GM18520 (cell line): ENCODE measurements around the gene SEPTIN3.
"Not testable (repeated sequence)": the region's sequence is repeated elsewhere in the genome, so short reads cannot be mapped to it uniquely, and the experiment has no call there.

Experiments used
- ATAC-seq: cut with Tn5 transposase; IDR thresholded peaks from one replicate; pipeline ENCODE4 v1.9.1; 2021; ENCODE audit not compliant: unreplicated experiment

The SEPTIN3 gene

DNA sequence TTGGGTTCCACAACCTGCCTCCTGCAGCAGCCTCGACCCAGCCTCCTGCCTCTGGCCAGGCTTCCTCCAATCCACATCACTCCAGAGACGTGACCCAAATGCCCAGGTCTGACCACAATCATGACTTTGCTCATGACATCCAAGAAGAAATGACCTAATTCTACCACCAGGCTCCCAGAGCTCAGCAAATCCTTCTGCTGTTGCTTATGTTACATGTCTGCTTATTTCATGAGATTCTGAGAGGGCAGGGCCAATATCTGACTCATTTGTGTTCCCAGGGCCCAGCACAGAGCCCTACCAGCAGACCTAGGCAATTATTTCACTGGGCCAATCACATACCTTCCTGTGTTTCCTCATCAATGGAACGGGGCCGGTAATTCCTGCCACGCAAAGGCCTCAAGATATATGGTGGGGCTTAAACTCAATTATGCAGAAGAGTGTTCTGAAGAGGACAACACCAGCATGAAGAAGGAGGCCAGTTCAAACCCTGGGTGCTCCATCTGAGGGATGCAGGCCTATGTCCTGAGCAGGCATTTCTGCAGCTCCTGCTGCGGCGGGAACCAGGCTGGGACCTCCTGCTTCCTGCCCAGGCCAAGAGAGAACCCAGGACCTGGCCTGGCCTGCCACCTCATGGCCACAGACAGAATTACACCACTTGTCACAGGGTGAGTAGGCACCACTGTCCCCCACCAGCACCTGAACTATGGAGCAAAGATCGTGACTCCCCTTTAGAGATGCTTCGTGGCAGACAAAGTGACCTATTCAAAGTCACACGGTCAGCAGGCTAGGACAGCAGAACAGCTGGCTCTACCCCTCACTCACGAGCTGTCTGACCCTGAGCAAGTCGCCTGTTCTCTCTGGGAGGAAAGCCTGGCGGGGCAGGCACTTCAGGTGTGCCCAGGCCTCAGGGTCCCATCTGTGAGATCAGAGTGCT, 28.1 kb upstream of the SEPTIN3 start:
- ATAC-seq, result peak; percentile 28

GRCh38 chr22:41943661-41944209, 25.5 kb upstream of the SEPTIN3 start:
- ATAC-seq, result no peak

DNA sequence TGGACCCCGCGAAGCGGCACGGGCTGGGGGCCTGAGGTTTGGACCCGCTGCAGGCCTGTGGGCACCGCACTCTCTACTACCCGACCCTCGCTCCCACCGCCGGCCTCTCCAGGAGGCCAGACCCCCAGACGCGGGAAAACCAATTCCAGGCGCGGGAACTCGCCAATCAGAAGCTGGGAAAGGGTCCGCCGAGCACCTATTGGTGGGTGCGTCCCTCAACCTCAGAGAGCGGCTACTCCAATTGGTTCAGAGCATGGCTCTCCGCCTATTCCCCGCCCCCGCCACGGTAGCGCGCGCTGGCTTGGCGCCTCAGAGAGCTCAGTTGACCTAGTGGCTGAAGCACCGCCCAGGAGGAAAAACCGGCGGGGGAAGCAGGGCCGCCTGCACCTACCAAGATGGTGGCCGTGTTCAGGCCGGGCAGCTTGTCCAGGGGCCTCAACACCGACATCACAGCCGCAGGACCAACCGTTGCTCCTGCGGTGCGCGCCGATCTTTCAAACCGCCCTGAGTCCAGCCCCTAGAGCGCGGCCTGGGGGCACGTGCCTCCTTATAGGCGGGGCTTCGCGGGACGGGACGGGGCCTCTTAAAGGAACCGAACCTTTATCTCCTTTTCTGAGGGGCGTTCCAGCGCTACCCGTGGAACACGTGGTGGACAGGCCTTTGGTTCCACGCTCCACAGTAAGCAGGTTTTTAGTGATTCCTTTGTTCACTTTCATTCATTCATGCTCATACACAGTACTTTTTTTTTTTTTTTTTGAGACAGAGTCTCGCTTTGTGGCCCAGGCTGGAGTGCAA, 22.4 kb upstream of the SEPTIN3 start, which contains the start of gene CENPM:
Gene CENPM (minus strand): TSS at position 524 of the 795 bp plus-strand sequence. CDS start 76 bp downstream, at position 448.
- ATAC-seq, result peak; percentile 70

DNA sequence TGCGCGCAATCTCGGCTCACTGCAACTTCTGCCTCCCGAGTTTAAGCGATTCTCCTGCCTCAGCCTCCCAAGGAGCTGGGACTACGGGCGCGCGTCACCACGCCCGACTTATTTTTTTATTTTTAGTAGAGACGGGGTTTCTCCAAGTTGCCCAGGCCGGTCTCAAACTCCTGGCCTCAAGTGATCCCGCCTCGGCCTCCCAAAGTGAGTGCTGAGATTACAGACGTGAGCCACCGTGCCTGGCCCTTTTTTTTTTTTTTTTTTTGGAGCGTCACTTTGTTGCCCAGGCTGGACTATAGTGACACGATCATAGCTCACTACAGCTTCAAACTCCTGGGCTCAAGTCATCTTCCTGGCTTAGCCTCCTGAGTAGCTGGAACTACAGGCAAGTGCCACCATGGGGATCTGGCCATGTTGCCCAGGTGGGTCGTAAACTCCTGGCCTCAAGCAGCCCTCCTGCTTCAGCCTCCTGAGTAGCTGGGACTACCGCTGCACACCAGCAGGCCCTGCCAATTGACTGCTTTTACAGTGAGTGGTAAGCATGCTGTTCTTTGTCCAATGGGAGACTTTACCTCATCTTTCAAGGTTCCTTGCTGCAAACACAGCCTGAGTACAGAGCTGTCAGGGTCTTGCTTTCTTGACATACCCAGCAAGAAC, 21.7 kb upstream of the SEPTIN3 start:
- no peak for ATAC-seq

DNA sequence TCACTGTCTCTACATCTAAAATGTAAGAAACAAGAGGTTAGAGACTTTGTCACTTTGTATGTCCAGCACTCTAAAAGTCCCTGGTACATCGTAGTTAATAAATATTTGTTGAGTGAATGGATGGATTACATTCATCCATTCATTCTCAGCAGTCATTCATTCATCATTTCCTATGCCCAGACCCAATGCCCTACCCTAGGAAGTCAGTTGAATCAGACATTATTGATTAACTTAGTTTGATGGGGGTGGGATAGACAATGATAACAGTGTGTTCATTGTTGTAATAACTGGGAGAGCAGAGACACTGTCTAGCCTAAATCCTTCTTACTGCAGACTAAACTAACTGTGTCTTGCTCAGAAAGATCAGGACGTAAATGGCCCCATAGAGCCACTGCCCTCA, 21.1 kb upstream of the SEPTIN3 start:
- ATAC-seq, result no peak

GRCh38 chr22:41948928-41949296, 20.3 kb upstream of the SEPTIN3 start:
- not testable (repeated sequence) for ATAC-seq

DNA sequence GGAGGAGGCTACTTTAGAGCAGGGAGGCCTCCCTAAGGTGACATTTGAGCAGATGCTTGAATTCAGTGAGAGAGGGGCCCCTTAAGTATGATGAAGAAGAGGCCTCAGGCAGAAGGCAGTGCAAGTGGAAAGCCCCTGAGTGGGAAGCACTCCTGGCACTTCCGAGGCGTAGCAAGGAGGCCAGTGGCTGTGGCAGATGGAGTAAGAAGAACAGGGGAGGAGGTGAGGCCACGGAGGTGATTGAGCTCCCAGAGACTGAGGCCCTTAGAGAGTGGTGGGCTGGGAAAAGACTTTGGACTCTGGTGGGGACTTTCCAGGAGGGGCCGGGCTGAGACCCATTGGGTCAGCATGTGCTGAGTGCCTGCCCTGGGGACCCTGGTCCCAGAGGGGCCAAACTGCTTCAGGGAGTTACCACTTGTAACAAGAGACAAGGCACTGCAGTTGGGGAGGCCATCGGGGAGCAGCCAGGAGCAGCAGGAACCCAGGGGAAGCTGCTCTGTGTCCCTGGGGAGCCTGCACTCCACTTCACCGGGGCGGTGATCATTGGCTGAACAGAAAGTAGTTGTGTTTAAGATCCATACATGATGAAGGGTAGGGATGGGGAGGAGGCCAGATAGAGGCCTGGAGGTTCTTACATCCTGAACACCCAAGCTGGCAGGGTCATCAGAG, 19.8 kb upstream of the SEPTIN3 start:
- ATAC-seq, result no peak

- no peak for ATAC-seq
Observed at GRCh38 chr22:41951898-41952474, 17.3 kb upstream of the SEPTIN3 start, which contains the start of gene SMIM45. Gene SMIM45 (plus strand): TSS chr22:41952150.

DNA sequence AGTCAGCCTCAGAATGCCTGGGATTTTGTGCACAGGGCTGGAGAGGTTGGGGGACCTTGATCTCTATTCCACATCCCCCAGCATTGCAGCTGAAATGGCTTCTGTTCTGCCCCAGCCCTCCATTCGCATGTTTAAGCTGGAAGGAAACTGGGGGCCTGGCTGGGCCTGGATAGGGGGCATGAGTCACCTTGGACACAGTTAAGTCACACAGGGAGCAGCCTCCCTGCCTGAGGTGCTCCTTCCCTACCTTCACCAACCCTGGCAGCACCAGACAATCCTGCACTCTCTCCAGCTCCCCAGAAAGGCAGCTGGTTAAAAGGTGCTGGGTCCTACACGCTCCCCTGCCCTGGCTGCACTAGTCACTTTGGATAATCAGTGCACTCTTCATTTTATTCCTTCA, 16.5 kb upstream of the SEPTIN3 start:
- ATAC-seq, result no peak

GRCh38 chr22:41957941-41958556, 11.2 kb upstream of the SEPTIN3 start:
- ATAC-seq, result no peak

DNA sequence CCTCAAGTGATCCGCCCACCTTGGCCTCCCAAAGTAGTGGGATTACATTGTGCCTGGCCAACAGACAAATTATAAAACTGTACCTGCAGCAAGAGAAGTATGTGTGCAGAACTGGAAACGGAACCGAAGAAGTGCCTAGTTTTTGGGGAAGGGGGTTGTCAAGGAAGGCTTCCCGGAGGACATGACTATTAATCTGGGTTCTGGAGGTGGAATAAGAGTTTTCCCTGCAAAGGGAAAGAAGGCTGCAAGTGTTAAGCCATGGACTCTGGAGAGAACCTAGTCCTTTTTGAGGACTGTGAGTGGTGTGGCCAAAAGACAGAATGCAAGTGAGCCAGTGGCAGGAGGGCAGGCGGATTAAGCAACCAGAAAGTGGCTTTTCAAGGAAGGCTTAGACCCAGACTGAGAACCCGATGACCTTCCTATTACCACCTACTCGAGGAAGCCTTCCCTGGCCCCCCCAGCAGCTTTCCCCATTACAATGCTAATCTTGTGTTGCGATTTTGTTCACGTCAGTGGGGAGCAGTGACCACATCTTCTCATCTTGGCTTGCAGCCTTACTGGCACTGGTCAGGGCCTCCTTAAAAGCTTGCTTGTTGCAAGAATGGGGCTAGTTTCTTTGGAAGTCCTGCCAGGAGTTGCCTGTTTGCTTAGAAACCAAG, 5.7 kb upstream of the SEPTIN3 start:
- ATAC-seq, result no peak

DNA sequence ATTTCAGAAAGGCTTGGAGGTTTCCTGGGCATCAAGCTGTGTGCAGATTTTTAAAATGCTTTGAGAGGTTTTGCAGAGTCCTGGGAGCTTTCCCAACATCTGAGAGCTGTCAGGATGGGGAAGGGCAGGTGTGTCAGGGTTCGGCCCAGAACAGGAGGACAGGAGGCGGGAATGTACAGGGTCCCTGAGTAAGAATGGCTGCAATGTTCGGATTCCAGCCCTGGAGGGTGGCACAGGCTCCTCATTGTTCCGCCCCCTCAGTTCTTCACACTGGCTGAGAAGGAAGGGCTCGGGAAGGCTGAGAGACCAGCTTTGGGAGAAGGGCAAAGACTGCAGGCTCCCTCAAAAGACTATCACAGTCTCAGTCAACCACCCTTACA, 5.1 kb upstream of the SEPTIN3 start:
- no peak for ATAC-seq

DNA sequence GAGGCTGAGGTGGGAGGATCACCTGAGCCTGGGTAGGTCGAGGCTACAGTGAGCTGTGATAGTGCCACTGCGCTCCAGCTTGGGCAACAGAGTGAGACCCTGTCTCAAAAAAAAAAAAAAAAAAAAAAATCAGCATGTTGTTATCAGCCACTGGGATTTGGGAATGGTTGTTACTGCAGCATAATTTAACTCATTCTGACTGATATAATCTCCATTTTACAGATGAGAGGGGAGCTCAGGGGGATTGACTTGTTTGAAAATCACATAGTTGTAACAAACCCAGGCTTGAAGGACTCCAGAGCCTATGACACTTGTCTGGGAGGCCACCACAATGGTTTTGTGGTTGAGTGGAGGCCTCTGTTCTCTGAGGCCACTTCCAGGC, 3.0 kb upstream of the SEPTIN3 start:
- no peak for ATAC-seq

DNA sequence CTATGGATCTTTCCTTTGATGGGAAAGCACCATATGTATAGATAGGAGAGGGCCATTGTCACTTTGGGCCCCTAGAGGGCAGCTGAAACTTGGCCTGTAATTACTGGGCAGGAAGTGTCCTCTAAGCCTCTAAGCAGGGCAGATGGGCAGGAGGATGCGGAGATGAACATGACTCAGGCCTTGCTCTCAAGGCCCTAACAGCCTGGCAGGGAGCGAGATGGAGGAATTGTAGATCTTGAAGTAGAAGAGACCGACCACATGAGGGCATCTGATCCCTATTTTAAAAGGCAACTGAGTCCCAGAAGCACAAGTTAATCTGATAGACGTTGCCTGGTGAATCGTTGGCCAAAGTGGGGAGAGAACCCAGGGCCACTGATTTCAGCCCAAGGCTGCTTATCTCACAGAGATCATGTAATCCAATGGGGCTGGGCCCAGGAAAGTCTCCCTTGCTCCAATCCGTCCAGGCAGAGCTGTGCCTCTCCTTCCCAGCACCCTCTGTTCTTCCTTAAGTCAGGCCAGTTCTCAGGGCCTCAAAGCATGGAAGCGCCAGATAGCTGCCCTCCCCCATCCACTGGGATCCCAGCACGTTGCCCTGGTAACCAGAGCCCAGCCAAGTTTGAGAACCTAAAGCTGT, 2.5 kb upstream of the SEPTIN3 start:
- ATAC-seq, result no peak

DNA sequence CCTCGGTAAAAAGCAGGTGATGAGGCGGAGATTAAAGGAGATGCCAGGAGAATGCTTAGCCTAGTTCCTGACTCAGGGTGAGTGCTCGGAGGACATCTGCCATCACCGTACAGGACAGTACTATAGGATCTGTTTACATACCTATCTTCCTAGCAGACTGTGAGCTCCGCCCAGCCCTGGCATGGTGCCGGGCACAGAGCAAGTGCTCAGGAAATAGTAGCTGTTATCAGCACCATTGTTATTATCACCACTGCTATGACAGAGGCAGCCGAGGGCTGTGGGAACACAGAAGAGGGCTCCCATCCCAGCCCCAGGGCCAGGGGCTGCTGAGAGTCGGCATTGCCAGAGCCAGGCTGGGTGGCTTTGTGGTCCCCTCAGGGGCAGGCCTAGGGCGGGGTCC, 642 bp upstream of the SEPTIN3 start:
- no peak for ATAC-seq

GRCh38 chr22:41970601-41971000, 1.4 kb downstream of the SEPTIN3 start:
- ATAC-seq, result no peak

GRCh38 chr22:41971431-41971830, 2.2 kb downstream of the SEPTIN3 start:
- no peak for ATAC-seq

GRCh38 chr22:41974691-41975290, 5.5 kb downstream of the SEPTIN3 start:
- ATAC-seq, result no peak
